ENCODE measurements around the gene PPM1H.

The PPM1H gene

GRCh38 chr12:62603061-62603810 is 331.7 kb downstream of the PPM1H start:
- DNase-seq (ENCODE audit: low spot score): peak; percentile 65

GRCh38 chr12:62602255-62603060 is 332.5 kb downstream of the PPM1H start:
- peak; percentile 64 for DNase-seq (ENCODE audit: low spot score)

- DNase-seq (ENCODE audit: low spot score): no peak
Measured at GRCh38 chr12:62601765-62602164, 333.2 kb downstream of the PPM1H start.

DNA sequence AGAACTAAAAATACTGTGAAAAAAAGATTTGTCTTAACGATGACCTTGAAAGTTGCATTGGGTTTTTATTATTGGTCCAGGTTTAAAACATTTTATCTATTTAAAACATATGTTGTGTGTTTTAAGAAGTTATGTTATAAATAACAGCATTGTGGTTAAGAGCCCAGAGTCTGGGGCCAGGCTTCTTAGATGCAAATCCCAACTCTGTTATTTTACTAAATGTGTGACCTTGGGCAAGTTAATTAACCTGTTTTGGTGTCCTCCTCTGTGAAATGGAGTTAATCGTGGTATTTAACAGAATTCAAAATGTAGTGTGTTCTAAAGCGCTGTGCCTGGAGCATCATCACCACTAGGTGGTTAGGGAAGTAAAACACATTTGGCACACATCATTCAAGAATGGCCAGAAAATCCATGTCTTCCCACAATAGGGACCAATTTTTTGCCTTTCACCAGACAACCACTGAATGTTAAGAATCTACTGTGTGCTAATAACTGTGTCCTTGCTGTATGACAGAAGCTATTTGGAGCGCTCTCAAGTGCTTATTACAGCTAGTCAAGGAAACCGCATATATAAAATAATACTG is 335.0 kb downstream of the PPM1H start:
- DNase-seq (ENCODE audit: low spot score): no peak

DNA sequence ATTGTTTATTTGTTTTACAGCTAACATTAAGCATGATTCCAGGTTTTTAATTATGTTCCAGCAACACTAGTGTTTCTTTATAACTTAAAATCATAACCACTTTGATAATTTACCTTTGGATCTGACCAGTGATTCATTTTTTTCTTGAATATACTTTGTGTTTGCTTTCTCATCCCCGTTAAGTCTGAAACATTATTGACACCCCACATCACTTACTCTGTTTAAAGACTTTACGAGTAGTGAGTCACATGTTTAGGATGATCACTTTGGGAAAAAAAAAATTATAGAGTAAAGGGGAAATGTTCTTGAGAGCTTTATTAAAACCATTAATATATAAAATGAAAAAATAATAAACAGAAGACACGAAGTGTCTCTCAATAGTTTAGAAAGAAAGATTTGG is 336.1 kb downstream of the PPM1H start:
- DNase-seq (ENCODE audit: low spot score): no peak

DNA sequence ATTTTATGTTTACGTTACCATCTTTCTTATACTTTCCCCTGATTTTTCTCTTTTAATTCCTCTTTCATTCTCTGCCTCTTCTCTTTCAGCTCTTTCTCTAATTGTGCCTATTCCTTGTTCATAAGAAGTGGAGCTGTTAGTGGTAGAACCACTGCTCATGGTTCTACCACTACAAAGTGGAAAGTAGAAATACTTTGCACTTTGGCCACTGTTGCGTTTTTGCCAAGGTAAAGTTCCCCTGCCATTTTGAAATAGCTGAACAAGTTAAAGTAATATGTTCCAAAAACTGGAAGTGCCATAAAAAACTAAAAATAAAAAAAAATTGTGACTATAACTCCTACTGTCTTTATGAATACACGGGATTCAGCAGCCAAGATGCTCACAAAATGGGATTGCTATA is 337.7 kb downstream of the PPM1H start:
- no peak for DNase-seq (ENCODE audit: low spot score)
